Neural cell (in vitro differentiated cells): Measurements from ENCODE around the gene ASCL2.

Source experiments
- EP300 ChIP-seq: fragments of 450-650 bp; conservative IDR thresholded peaks from 2 replicates; pipeline ENCODE4 v1.6.1; 2014; ENCODE audit warnings: antibody characterized with exemption, mild to moderate bottlenecking, moderate library complexity; ENCODE audit not compliant: poor library complexity, severe bottlenecking
- TF ChIP-seq, protein P1 (sequence below): fragments of 450-650 bp; IDR thresholded peaks from 2 replicates; pipeline ENCODE4 v1.5.1; 2014; ENCODE audit warnings: antibody characterized with exemption, mild to moderate bottlenecking, moderate library complexity; ENCODE audit not compliant: poor library complexity, severe bottlenecking

DNA sequence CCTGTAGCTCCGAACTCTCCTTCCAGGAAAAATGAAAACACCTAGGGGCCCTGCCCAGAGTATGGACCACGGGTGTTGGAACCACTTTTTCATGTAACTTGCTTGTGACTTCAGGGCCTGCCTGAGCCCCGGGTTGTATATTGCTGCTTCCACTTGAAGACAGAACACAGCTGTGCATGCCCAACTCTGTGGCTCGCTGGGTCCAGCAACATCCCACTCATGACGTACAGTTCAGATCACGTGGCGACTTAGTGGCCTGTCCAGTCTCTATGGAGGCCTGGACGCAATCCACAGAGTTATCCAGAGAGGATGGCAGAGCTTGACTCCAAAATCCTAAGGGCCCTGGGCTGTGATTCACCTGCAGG is 24.5 kb upstream of the ASCL2 start:
- TF ChIP-seq, protein P1, sequence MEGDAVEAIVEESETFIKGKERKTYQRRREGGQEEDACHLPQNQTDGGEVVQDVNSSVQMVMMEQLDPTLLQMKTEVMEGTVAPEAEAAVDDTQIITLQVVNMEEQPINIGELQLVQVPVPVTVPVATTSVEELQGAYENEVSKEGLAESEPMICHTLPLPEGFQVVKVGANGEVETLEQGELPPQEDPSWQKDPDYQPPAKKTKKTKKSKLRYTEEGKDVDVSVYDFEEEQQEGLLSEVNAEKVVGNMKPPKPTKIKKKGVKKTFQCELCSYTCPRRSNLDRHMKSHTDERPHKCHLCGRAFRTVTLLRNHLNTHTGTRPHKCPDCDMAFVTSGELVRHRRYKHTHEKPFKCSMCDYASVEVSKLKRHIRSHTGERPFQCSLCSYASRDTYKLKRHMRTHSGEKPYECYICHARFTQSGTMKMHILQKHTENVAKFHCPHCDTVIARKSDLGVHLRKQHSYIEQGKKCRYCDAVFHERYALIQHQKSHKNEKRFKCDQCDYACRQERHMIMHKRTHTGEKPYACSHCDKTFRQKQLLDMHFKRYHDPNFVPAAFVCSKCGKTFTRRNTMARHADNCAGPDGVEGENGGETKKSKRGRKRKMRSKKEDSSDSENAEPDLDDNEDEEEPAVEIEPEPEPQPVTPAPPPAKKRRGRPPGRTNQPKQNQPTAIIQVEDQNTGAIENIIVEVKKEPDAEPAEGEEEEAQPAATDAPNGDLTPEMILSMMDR = no peak
- TF ChIP-seq EP300 = no peak
